GM18517 (cell line): ENCODE measurements around the gene UTP20.

ENCODE experiments used
- ATAC-seq: cut with Tn5 transposase; IDR thresholded peaks from one replicate; pipeline ENCODE4 v1.9.1; 2021; ENCODE audit warnings: mild to moderate bottlenecking, moderate library complexity; ENCODE audit not compliant: unreplicated experiment

The UTP20 gene

DNA sequence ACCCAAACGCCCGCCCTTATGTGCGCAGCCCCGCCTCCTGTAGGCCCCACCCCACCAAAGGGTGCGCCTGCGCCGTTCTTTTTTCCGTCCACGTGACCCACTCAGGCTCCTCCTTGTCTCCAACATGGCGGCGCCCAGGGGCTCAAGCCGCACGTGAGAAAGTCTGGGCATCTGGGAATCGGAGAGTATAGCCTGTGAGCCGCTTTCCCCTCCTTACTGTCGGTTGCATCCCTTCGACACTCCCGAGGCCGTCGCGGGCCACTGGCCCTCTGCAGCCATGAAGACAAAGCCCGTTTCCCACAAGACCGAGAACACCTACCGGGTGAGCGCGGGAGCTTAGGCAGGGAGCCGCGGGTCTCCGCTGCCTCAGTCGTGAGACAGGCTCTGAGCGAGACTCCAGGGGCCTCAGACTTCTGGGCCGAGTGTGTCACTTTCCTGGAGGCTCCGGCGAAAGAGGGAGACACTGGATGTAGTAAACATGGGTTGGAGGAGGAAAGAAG is at the start of gene UTP20:
Gene UTP20 (plus strand): TSS at position 100 of the 500 bp plus-strand sequence. CDS start 178 bp downstream, at position 278.
- peak; percentile 97 for ATAC-seq

- no peak for ATAC-seq
Measured at GRCh38 chr12:101230547-101230946, 49.4 kb upstream of the UTP20 start.

DNA sequence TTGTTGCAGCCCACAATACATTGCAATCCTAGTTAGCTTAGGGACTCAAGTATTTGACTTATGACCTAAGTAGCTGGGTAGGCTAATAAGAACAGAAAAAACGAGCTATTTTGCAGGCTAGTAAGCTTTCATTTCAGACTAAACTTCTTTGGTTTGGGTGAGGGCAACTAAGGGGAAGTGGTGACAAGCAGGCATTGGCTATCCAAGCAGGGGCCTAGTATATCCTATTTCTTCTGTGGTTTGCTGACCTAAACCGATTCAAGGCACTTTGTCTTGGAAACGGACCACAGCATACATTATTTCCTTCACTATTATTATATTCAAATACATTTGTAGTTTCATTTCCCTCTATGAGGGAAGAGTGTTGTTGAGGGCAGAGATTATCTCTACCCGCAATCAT is 48.3 kb upstream of the UTP20 start:
- ATAC-seq = no peak

GRCh38 chr12:101235686-101236085 is 44.2 kb upstream of the UTP20 start:
- ATAC-seq = no peak

DNA sequence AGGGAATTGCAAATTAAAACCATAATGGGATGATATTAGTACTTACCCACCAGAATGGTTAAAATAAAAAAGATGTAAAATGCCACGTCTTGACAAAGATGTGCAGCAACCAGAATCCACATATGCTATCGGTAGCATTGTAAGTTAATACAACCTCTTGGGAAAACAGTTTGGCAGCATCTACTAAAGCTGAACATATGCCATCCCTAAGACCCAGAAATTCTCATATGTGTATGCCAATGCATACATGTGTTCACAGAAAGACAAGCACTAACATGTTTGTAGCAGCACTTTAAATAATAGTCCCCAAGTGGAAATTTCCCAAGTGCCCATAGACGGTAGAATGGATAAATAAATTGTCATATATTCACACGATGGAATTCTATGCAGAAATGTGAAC is 41.6 kb upstream of the UTP20 start:
- no peak for ATAC-seq

- no peak for ATAC-seq
Measured at GRCh38 chr12:101238800-101239329, 41.0 kb upstream of the UTP20 start.

DNA sequence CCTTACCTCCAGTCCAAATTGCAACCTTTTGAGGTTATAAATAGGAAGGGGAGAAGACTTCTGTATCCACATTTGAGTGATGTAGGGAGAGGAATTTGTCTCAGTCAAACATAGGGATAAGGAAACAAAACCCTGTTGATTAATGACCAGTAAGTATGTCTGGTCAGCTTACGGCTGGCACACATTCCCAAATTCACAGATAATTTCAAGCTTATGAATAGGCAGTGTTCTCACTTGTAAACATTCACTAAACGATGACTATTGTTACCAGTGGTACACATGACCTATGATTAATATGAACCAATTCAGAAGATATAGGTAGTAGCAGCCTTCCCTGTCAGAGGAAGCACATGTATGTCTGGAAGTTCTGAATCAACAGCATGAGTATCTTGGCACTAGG is 36.8 kb upstream of the UTP20 start:
- no peak for ATAC-seq

GRCh38 chr12:101243616-101244015 is 36.3 kb upstream of the UTP20 start:
- ATAC-seq = no peak

GRCh38 chr12:101256266-101256665 is 23.6 kb upstream of the UTP20 start:
- no peak for ATAC-seq

DNA sequence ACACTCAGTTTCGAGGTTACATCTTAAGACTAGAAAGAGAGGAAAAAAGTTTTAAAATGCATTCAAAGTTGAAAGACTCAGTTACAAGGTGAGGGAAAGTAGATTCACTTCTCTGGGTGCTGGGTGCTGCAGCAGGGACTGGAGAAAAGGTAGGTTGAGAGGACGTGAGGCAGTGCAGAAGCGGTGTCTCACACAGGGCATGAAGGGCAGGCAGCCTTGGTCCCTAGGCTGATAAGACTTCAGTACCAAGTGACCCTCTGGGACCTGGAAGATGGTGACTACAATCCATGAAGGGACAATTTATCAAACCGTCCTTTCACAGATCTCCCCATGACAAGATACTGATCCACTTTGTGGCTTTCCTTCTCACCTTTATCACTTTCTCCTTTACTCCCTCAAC is 22.5 kb upstream of the UTP20 start:
- ATAC-seq = no peak

GRCh38 chr12:101267111-101267510 is 12.8 kb upstream of the UTP20 start:
- no peak for ATAC-seq

- ATAC-seq = no peak
Measured at GRCh38 chr12:101276433-101276832, 3.5 kb upstream of the UTP20 start.

DNA sequence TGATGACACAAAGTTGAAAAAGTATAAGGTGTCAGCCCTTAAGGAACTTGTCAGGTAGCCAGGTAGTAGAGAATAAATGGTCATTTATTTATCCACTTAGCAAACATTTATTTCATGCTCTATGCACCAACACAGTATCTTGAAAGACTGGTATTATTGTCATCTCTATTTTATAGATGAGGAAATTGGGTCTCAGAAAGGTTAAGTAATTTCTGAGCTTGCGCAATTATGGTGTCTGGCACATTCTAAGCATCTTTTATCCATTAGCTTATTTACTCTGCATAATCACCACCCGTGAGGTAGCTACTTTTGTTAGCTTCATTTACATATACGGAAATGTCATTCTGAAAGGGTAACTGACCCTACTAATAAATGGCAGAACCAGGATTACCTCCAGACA is 2.5 kb upstream of the UTP20 start:
- no peak for ATAC-seq

DNA sequence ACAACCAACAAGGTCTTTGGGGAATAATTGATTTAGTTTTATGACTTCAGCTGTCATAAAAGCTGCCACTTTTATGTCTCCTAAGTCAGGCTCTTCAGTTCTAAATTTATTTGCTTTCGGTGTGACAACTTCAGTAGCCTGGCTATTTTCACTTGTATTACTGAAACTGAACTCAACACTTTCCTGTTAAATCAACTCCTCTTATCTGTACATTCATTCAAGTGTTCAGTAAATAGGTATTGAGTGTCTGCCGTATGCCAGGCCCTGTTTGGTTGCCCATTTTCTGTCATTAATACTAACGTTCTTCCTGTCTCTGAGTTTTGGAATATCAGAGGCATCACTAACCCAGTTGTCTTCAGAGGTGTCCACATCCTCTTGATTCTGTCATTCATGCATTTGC is 7.5 kb downstream of the UTP20 start:
- ATAC-seq = no peak

DNA sequence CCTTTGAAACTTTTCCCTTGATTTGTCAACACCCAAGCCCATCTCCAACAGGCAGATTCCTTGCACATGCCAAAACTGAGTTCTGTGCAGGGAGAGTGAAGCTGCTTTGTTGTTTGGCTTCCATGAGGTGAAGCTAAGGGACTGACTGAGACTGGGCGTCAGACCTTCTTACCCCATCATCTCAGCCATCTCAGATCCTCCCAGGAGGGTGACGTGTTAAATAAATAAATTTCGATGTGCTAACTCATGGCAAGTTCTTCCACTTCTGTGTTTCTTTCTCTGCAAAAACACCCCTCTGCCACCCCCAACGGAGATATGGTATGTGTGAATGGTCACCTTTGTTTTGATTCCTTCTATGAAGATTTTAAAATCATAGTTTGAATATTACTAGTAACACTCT is 17.8 kb downstream of the UTP20 start:
- no peak for ATAC-seq

- ATAC-seq = no peak
Measured at GRCh38 chr12:101298426-101298825, 18.5 kb downstream of the UTP20 start.

DNA sequence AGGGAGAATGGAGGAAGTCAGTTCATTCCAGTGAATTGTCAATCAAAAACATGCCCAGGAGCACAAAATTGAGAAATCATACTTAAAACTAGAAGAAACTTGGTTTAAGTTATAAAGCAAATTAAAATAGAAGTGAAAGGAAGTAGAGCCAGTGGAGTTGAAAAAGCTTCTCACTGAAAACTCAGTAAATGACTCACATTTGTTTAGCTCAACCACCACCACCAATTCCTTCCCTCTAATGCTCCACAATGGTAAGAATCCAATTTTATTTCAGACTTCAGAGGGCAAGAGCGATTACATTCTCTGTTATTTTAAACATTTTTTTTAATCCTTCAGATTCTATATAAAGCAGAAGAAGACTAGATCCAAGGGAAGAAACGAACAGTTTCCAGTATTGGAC is 19.4 kb downstream of the UTP20 start:
- ATAC-seq = no peak

- ATAC-seq = no peak
Measured at GRCh38 chr12:101299931-101300330, 20.0 kb downstream of the UTP20 start.

GRCh38 chr12:101302741-101303140 is 22.8 kb downstream of the UTP20 start:
- ATAC-seq = no peak

DNA sequence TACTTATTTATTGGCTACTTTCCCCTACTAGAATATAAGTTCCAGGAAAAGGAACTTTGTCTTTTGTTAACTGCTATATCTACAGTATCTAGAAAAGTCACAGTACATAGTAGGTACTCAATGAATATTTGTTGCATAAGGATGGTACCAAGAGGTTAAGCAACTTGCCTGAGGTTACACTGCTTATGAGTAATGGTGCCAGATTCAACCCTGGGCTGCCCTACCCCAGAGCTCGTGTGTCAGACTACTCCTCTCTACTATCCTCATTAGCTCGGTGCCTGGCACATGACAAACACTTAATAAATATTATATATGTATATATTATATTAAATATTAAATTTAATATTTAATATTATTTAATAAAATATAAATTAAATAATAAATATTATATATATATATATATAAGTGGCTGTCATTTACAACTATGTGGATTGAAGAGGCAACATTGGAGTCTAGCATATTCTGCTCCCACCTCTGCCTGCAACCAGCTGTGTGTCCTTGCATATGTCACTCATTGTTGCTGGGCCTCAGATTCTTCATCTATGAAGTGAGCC is 25.4 kb downstream of the UTP20 start:
- no peak for ATAC-seq

DNA sequence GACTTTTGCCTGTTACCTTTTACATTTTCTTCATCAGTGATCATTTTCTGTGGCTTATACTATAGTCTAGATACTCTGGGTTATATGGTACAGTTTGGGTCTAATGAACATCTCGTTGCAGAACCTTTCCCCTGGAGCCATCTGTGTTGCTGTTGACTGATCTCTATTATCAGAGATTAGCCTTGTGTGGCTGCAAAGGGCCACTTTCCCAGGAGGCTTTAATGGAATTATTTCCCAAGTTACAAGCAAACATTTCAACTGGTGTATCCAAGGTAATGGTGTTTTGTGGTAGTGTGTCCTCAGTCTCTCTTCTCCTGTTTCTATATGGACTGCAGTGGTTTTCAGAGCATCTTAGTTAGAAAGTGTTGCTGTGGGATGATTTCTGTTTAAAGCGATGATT is 25.9 kb downstream of the UTP20 start:
- no peak for ATAC-seq

- ATAC-seq = no peak
Measured at GRCh38 chr12:101322480-101322879, 42.6 kb downstream of the UTP20 start.

GRCh38 chr12:101323255-101323654 is 43.4 kb downstream of the UTP20 start:
- no peak for ATAC-seq
